HG03469 (cell line): ENCODE data around the gene CD82.

ENCODE experiments used
- ATAC-seq: cut with Tn5 transposase; IDR thresholded peaks from one replicate; pipeline ENCODE4 v1.9.1; 2021; ENCODE audit warnings: mild to moderate bottlenecking, moderate library complexity, moderate number of reproducible peaks; ENCODE audit not compliant: unreplicated experiment

CD82 gene

DNA sequence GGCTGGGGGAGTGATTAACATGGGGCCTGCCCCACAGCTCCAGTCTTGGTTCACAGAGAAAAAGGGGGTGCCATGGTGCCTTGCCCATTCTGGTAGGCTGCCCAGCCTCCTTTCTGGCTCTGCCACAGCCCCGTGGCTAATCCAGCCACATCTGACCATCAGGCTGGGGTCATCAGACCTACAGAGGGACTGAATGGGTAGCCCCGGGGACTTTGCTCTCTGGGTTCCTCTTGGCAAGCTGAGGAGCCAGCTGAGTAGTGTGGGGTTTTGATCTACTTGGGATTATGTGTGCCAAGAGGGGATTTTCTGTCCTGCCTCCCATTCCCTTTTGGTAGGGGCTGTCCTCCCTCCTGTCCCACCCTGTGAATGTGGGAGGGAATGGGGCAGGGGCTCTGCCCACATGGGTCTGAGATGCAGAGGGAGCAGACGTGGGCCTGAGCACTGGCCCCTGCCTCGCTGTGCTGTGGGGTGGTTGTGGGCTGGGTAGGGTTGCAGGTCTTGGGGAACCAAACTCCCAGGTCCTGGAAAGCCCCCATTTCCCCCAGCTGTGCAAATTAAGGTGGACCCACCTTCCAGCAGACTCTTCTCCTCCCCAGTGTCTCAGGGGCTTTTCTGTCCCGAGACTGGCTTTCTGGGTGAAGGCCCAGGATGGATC, 32.0 kb downstream of the CD82 start:
- no peak for ATAC-seq

DNA sequence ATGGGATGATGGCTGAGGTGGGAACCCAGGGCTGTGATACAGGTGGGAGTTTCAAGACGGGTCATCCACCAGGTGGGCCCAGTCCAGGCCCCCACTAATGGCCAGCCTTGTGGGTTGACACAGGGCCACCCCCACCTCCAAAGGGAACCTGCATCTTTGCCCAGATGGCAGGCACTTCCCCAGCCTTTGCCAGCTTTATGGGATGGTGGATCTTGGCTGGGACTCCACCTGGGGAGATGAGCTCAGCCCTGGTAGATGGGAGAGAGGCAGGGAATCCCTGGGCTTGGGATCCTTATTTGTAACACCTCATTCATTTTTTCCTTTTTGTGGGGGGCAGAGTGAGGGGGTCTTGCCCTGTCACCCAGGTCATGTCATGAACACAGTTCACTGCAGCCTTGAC, 33.4 kb downstream of the CD82 start:
- ATAC-seq = no peak

DNA sequence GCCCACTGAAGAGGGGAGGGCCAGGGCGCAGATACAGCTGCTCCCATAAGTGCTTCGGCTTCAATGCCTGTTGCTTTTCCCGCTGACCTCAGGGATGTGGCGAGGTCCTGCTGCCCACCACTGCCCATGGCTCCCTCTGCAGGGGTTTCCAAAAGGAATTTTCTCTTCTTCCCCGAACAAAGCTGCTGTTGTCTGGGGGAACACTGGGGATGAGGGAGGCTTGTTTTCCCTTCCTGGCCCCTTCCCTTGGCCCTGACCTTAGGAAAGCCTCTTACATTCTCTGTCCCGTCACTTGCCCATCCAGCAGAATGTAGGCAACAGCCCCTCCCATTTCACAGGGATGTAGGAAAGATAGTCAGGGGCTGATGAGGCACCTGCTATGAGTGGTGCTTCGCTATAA, 34.8 kb downstream of the CD82 start:
- ATAC-seq = no peak

DNA sequence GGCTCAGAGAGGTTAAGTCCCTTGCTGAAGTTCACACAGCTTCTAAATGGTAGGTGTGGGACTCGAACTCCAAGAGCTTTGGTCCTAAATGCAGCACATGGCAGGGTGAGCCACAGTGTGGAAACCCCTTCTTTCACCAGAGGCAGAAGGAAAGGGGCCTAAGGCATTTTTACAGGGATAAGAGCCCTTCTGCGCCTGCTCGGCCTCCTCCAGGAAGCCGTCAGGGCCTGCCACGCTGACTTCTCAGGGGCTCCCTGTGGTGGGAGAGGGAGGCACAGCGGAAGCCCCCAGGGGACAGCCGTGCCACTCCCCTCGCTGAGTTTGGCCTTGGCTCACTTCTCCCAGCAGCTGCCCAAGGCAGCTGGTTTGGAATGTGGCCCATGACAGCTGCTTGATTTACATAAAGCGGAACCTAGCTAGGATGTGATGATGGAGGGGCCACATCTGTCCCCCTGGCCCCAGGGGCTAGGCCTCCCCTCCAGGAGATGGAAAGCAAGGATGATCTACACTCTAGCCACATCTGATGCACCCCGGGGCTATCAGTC, 35.4 kb downstream of the CD82 start:
- ATAC-seq = no peak

DNA sequence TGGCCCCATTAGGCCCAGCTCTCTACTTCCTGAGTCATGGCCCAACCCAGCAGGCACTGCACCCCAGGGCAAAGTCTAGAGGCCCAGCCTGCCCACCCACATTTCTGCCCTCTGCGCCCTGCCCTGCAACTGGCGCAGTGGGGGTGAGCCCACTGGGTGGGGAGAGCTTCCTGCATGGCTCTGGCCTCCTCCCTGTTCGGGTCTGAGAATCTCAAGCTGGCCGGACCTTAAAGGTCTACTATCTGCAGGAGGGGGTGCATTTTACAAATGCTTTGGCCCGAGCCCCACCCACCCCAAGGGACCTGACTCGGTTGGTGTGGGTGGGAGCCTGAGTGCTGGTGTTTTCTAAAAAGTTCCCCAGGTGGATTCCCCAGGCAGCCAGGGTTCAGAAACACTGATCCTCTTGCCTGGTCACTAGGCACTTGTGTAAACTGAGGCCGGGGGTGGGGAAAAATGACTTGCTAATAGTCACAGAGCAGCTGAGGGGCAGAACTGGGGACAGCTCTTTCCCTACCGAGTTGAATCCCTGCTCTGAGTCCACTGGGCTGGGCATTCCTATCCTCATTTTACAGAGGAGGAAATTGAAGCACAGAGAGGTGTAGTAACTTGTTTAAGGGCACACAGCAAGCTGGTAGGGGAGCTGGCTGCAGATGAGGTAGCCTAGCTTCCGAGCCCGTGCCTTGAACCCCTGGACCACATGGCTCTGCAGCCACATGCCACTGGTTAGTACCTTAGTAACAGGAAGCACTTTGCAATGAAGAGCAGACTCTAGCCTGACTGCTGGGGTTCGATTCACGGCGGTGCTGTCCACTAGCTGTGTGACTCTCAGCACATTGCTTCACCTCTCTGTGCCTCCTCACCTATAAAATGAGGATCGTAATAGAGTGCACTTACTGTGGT, 36.3 kb downstream of the CD82 start:
- ATAC-seq = no peak

DNA sequence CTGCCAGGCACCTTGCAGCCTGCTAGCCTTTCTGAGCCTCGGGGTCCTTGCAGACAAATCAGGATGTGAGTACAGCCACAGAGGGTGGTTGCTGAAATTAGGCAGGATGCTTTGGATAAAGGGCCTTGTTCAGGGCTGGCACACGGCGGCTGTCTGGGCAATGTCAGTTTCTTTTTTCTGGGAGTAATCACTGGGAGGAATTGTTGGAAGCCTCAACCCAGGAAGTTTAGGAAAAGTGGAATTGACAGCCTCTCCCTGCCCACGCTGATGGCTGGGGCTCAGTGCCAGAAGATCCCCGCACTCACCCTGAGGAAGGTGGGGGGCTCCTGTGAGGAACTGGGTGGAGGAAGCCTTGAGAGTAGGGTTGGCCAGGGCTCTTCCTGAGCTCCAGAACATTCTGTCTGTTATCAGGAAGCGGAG, 37.4 kb downstream of the CD82 start:
- no peak for ATAC-seq

DNA sequence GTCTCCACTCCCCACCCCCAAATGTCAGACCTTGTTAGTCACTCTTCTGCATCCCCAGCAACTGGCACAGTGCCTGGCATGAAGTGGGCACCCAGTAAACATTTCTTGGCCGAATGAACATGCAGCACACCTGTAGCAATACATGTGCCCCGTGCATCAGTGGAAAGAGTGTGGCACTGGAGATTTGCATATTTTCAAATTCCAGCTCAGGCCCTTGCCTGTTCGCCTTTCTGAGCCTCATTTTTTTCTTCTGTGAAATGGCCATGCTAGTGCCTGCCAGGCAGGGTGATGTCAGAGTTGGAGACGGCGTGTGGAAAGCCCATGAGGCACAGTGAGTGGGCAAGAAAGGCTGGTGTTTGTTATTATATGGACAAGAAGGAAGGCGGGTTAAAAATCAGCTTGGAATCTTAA, 38.7 kb downstream of the CD82 start:
- ATAC-seq = no peak

DNA sequence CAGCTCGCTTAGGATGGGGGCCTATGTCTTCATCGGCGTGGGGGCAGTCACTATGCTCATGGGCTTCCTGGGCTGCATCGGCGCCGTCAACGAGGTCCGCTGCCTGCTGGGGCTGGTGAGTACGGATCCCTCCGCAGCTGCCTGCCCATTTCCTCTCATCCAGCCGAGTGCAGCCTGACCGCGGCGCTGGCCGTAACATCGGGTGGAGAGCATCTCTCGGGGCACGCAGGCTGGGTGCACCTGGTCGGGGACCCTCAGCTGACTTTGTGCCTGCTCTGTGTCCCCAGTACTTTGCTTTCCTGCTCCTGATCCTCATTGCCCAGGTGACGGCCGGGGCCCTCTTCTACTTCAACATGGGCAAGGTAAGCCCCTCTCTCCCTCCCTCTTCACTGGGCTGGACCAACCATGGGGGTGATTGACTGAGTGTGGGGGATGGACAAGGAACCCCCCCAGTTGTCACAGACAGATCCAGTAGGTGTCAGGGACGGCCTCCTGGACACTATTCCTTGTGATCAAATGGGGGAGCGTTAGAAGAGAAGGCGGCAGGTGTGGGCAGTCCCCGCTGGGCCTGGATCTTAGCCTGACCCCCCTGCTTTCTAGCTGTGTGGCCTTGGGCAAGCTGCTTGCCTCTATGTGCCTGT, 39.7 kb downstream of the CD82 start:
- no peak for ATAC-seq

DNA sequence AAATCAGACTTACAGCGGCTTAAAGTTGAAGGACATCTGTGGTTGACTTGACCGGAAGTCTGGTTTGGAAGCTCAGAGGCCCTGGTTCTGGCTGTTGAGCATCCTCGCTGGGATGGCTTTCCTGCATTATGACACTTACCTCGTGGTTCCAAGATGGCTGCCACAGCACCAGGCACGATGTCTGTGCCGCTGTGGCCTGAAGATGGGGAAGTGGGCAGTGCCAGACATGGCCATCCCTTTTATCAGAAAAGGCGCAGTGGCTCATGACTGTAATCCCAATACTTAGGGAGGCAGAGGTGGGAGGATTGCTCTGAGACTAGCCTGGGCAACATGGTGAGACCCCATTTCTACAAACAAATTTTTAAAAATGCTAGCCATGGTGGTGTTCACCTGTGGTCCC, 40.5 kb downstream of the CD82 start:
- no peak for ATAC-seq

DNA sequence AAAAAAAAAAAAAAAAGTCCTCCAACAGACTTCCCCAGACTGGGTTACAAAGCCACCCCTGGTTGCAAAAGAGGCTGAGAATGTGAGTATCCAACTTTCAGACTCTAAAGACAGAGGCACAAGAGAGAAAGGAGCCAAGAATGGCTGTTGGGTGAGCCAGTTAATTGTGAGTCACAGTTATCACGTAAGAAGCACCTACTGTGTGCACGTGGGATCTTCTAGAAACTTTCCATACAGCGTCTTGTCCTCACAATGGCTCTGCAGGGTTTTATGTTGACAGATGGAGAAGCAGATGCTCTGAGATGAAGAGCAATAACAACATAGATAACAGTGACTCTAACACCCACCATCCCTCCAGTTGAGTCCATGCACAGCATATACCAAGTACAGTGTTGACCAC, 41.0 kb downstream of the CD82 start:
- ATAC-seq = no peak

DNA sequence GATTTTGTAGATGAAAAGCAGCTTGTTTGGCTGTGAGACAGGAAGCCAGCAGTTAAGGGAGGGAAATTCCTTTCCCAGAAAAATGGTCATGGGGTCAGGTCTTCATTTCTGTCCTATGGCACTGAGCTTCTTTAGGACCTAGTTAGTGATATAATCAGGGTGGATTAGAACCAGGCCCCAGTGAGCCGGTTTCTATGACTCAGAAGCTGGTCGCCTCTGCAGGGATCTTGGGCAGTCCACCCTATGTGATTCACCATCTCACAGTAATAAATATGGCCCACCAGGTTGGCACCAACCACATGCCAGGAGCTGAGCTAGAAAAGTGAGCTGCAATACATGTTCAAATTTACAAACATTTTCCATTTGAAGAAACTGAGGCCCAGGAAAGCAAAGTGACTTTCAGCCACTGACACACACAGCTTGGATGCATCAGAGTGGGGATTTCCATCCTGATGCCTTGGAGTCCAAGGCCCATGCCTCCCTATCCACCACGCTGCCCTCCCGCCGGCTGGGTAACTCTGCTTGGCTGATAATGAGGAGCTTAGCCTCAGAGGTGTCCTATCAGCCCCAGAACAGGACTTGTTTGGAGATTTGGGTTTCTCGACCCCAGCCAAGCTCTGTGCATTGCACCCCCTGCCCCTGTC, 42.0 kb downstream of the CD82 start:
- no peak for ATAC-seq

DNA sequence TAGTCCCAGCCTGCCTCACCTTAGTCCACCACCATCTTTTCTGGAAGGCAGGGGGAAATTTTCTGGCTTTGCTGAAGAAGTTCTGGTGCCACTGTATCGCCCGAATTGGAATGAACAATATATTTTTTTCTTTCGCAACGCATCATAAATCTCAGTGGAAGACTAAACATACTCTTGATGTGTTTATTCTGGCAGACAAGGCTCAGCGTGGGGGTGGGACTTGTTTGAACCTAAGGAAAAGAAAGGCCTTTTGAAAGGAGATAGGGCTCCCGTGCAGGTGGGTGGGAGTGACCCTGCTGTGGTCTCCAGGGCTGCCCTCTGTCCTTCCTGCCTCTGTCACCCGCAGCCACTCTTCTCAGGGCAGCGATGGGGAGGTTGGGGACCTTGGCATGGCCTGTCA, 42.5 kb downstream of the CD82 start:
- no peak for ATAC-seq

DNA sequence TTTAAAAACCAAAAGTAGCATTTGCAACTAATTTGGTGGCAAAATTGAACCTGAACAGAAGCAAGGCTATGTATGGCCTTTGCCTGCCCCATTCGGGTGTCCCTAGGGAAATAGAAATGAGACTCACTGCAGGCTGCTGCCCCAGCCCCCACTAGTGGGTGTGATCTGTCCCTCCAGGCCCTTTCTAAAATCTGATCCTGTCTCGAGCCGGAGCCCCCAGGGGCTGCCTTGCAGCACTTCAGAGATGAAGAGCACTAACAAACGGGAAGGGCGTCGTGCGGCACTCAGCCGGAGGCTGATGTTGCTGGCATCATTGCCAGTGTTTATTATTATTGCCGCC, 43.2 kb downstream of the CD82 start:
- ATAC-seq = no peak

DNA sequence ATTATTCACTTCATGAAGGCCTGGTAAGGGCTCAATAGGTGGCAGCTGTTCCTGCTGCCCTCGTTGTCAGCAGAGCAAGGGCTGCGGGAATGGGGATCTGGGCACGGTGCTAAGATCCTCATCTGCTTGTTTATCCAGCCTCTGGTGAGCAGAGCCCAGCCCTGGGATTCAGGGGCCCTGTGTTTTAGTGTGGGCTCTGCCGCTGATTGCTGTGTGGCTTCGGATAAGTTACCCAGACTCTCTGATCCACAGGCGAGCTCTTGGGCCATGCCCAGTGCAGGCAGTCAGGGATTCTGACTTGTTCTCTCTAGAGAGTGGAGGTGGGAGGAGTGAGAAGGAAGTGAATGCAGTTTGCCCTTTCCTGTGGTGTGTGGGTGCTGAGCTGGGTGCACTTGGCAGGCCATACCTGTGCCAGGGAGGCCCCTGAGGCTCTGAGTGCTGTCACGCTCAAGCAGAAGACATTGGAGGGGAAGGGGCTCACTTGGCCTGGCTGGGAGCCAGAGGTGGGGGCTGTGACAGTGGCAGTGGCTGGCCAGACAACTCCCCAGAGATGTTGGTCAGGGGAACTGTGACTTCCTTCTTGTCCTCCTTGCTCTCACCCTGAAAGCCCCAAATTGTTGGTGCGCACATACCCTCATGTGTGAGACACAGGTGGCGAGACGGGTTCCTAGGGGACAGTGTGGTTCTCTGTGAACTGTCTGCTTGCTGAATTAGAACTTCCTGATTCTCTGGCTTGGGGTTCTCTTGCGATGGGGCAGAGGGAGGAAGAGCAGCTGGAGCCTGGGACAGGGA, 43.7 kb downstream of the CD82 start:
- peak; percentile 38 for ATAC-seq

DNA sequence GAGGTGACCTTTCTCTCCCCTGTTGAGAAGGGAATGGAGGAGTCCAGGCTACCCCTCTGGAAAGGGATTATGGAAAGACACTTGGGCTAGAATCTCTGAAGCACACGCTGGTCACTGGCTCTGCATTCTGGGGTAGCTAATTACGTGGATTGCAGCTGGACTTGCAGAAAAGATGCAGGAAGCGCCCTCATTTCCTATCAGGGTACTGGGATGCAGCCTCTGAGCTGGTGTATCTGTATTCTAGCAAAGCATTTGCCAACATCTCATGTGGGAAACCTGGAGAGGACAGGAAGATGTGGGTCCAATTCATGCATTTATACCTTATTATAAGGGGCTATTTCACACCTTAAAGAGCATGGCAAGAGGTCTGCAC, 44.3 kb downstream of the CD82 start:
- ATAC-seq = no peak

DNA sequence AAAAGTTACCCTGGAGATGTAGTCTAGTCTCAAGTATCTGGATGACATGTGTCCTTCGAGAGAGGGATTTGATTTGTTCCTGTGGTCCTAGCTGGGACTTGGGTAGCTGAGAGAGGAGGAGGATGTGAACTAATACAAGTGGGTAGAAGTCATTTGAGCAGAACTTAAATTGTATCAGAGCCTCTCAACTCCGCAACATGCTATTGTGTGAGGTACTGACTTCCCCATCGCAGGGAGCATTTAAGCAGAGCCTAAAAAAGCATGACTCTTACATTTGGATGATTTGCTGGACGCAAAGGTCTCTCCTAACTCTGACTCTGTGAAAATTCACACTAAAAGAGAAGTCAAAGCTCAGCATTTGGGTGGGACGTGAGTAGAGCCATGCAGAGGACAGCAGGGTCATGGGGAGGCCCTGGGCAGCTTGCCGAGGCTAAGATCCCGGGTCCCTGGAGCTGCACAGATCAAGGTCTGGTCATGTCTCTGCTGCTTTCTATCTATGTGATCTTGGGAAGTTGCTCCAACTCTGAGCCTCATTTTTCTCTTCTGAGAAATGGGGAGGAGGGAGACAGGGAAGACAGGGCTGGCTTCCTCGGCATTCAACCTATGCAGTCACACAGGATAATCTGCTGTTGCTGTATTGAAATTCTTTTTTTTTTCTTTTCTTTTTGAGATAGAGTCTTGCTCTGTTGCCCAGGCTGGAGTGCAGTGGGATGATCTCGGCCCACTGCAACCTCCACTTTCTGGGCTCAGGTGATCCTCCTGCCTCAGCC, 44.9 kb downstream of the CD82 start:
- no peak for ATAC-seq

DNA sequence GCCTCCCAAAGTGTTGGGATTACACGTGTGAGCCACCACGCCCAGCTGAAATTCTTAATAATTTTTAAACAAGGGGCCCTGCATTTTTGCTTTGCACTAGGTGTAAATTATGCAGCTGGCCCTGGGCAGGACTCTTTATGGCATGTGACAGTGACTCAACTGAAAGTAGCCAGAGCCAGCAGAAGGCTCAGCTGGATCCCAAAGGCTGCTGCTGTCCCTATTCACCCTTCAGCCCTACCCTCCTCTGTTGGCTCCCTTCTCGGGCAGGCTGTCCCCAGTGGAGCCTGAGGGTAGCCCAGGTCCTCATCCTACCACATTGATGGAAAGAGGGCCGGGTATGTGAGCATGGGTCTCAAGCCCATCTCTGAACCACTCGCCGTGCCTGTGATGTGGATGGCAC, 45.6 kb downstream of the CD82 start:
- no peak for ATAC-seq

DNA sequence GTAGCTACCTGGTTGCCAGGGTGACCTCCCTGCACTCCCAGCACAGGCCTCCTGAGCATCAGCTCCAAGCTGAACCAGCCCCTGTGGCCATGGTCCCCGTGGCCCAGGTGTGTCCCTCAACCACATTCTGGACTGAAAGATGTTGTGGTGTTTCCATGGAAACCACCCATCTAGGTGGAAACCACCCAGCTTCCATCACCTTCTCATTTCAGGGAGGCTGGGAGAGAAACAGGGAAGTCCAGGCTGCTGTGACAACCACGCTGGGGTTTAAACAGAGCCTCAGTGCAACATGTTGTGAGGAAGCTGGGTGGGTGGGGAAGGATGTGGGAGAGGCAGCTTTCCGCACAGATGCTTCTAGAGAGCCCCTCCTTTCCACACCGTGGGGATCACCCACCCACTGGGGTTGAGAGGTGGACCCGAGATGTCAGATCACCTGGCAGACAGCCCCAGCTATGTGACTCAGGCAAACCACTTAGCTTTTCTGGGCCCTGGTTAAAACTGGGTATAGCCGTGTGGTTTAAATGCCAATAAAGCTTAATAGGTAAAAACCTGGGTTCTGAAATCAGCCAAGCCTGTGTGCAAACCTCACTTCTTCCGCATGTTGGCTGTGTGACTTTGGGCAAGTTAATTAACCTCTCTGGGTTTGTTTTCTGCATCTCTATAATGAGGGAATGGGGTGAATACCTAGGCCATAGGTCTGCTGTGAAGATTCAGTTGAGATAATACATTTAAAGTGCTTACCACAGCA, 46.4 kb downstream of the CD82 start:
- peak; percentile 29 for ATAC-seq

DNA sequence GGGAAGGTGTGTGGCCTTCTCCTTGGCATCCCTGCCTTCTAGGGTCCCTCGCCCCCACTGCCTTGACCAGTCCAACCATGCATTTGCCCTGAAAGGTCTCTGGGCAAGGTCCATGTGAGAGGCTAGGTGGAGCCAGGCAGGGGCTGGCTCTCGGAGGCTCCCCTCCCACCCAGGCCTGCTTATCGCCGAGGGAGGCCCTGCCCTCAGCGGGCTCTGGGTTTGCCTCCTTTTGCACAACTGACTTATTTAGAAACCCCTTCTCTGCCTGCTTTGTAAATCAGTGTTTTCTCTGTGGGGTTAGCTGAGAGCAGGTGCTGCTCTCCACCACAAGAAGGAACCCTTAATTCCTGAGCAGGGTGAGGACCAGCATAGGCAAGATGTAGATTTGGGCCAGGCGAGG, 47.7 kb downstream of the CD82 start:
- no peak for ATAC-seq
